PC-3 (cell line): ENCODE results near the gene CCNT1. TPM values are rescaled to one million over a fixed set of nuclear protein-coding genes. Genes with fewer than 3 reads are reported as not detected.

Experiments
- ATAC-seq: fragments of 200-7000 bp; cut with Tn5 transposase; 2 replicates; pipeline ENCODE4 v1.9.1; 2020; ENCODE audit warnings: mild to moderate bottlenecking, moderate library complexity
- BruUV-seq: library from RNA; stranded (reverse); fragments of 400-500 nt; replicated peaks from 2 replicates; lab custom pipeline; 2021; lab: Mats Ljungman, UMichigan
- CTCF ChIA-PET: fragments of 300-600 bp; sonication (Branson Sonifier 250); formaldehyde crosslinking; loops from one replicate; lab custom pipeline; 2022; ENCODE audit warnings: antibody characterized with exemption; lab: Charles Lee
- POLR2A ChIA-PET: fragments of 300-600 bp; sonication (Branson Sonifier 250); formaldehyde crosslinking; loops from one replicate; lab custom pipeline; 2022; ENCODE audit warnings: antibody characterized with exemption; ENCODE audit not compliant: unreplicated experiment; lab: Charles Lee
- DNase-seq: peaks from one replicate; pipeline ENCODE4 v3.0.0-alpha.2; 2015
- H2AFZ ChIP-seq: fragments of 300-600 bp; sonication (generic); 2 replicates; pipeline ENCODE4 v1.6.0; 2016; ENCODE audit warnings: antibody characterized with exemption, low read length
- H3F3A ChIP-seq: fragments of 300-600 bp; sonication (generic); one replicate; pipeline ENCODE4 v1.6.0; 2017; ENCODE audit warnings: antibody characterized with exemption, low read length, control low read depth, mild to moderate bottlenecking; ENCODE audit not compliant: unreplicated experiment
- H3K27ac ChIP-seq: fragments of 300-600 bp; sonication (generic); 2 replicates; pipeline ENCODE4 v1.5.1; 2016; ENCODE audit warnings: mild to moderate bottlenecking, low read length
- H3K27me3 ChIP-seq: fragments of 300-600 bp; sonication (generic); 2 replicates; pipeline ENCODE4 v1.6.1; 2016; ENCODE audit warnings: low read length, mixed read lengths
- H3K36me3 ChIP-seq: fragments of 300-600 bp; sonication (generic); 2 replicates; pipeline ENCODE4 v1.6.1; 2016; ENCODE audit warnings: low read depth, mixed run types, low read length, mixed read lengths
- H3K4me1 ChIP-seq: fragments of 300-600 bp; sonication (generic); 2 replicates; pipeline ENCODE4 v1.5.1; 2016; ENCODE audit warnings: low read length; ENCODE audit not compliant: insufficient read depth
- H3K4me2 ChIP-seq: fragments of 300-600 bp; sonication (generic); 2 replicates; pipeline ENCODE4 v1.6.0; 2016; ENCODE audit warnings: low read length
- H3K4me3 ChIP-seq: fragments of 300-600 bp; sonication (generic); 2 replicates; pipeline ENCODE4 v1.5.1; 2016; ENCODE audit warnings: mild to moderate bottlenecking, low read length, mixed read lengths
- H3K79me2 ChIP-seq: fragments of 300-600 bp; sonication (generic); 2 replicates; pipeline ENCODE4 v1.6.1; 2017; ENCODE audit warnings: low read length, mixed read lengths
- H3K9ac ChIP-seq: fragments of 300-600 bp; sonication (generic); 2 replicates; pipeline ENCODE4 v1.6.0; 2016; ENCODE audit warnings: mild to moderate bottlenecking, low read length
- H3K9me2 ChIP-seq: fragments of 300-600 bp; sonication (generic); replicated peaks from 2 replicates; pipeline ENCODE4 v1.6.1; 2016; ENCODE audit warnings: mixed run types, low read length, mixed read lengths
- H3K9me3 ChIP-seq: fragments of 300-600 bp; sonication (generic); 2 replicates; pipeline ENCODE4 v1.6.1; 2016; ENCODE audit warnings: low read length, mixed read lengths
- H4K20me1 ChIP-seq: fragments of 300-600 bp; sonication (generic); 2 replicates; pipeline ENCODE4 v1.6.1; 2016; ENCODE audit warnings: low read length, mixed read lengths
- EZH2 ChIP-seq: fragments of 300-600 bp; sonication (generic); IDR thresholded peaks from one replicate; pipeline ENCODE4 v1.6.1; 2017; ENCODE audit warnings: antibody characterized with exemption, mild to moderate bottlenecking, low read length; ENCODE audit not compliant: unreplicated experiment
- EZH2phosphoT487 ChIP-seq: fragments of 300-600 bp; sonication (generic); IDR thresholded peaks from 2 replicates; pipeline ENCODE4 v1.6.1; 2018; ENCODE audit warnings: mild to moderate bottlenecking, antibody characterized with exemption, low read length, borderline replicate concordance
- intact Hi-C: fragments of 100-400 bp; cut with micrococcal nuclease; formaldehyde crosslinking; loops from 2 replicates; pipeline ENCODE4 v1.9.0; 2023
- total RNA-seq: library from RNA; depleted of rRNA; stranded (reverse); fragments of >200 nt; gene quantifications from 2 replicates; pipeline ENCODE4 v1.2.3, GENCODE V29; 2014
- TF ChIP-seq, protein P1 (sequence below): fragments of 300-600 bp; sonication (generic); conservative IDR thresholded peaks from 2 replicates; pipeline ENCODE4 v1.5.1; 2017; ENCODE audit warnings: antibody characterized with exemption, low read depth, mild to moderate bottlenecking, low read length

Gene CCNT1
- total RNA-seq, 1 experiment from 2014 or later: 20.7 TPM

DNA sequence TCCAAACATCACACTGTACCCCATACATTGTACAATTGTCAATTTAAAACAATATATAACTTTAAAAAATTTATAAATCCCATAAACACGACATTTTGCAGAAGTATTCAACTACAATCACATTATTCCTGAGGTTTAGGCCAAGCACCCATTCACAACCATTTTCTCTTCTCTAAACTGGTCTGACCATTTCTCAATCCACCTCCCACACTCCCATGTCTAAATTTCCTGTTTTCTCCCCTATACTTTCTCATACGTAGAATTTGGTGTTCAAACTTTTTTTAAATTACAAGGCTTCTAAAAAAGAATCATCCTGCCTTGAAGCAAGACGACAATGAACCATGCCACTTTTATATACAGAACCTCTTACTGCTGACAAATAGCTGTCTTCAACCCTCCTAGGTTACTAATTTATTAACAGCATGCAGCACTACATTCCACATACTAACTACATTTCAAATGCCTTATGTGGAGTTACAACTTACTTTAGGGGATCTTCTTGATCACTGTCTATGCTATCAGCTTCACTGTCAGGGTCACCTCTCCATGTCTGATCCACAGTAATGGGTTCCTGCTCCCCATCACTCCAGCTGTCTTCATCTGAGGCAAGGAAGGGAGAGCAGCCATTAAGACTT is 37.8 kb downstream of the CCNT1 start:
- peaks cover 55% of the 10 kb centered on the region for H3K36me3 ChIP-seq
- H3K27ac ChIP-seq: no peak overlapping the region
- intact Hi-C loops: no loop called here
- H3K9ac ChIP-seq: no peak overlapping the region
- H3K9me3 ChIP-seq: no peaks in the 10 kb centered on the region
- peak overlapping the region; percentile 74 for H3K4me3 ChIP-seq
- TF ChIP-seq EZH2phosphoT487: no peak
- TF ChIP-seq, protein P1, sequence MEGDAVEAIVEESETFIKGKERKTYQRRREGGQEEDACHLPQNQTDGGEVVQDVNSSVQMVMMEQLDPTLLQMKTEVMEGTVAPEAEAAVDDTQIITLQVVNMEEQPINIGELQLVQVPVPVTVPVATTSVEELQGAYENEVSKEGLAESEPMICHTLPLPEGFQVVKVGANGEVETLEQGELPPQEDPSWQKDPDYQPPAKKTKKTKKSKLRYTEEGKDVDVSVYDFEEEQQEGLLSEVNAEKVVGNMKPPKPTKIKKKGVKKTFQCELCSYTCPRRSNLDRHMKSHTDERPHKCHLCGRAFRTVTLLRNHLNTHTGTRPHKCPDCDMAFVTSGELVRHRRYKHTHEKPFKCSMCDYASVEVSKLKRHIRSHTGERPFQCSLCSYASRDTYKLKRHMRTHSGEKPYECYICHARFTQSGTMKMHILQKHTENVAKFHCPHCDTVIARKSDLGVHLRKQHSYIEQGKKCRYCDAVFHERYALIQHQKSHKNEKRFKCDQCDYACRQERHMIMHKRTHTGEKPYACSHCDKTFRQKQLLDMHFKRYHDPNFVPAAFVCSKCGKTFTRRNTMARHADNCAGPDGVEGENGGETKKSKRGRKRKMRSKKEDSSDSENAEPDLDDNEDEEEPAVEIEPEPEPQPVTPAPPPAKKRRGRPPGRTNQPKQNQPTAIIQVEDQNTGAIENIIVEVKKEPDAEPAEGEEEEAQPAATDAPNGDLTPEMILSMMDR: no peak
- TF ChIP-seq EZH2: no peak
- ChIA-PET POLR2A (interaction anchor here (0.6 kb wide), 1 partner anchor 514 kb away, joined by 6 read pairs; no protein-coding TSS in a partner anchor), CTCF (no interaction called here)
- peaks cover 25% of the 10 kb centered on the region for H3K4me1 ChIP-seq
- DNase-seq (no peak), ATAC-seq (no peak)
- H2AFZ ChIP-seq: no peak overlapping the region
- no peaks in the 10 kb centered on the region for H3K9me2 ChIP-seq
- H3K27me3 ChIP-seq: no peaks in the 10 kb centered on the region
- H3F3A ChIP-seq: no peaks in the 10 kb centered on the region
- peaks cover 54% of the 10 kb centered on the region for H4K20me1 ChIP-seq
- H3K79me2 ChIP-seq: peaks cover 82% of the 10 kb centered on the region
- H3K4me2 ChIP-seq: peak overlapping the region; percentile 92
- no TSS peak for BruUV-seq

DNA sequence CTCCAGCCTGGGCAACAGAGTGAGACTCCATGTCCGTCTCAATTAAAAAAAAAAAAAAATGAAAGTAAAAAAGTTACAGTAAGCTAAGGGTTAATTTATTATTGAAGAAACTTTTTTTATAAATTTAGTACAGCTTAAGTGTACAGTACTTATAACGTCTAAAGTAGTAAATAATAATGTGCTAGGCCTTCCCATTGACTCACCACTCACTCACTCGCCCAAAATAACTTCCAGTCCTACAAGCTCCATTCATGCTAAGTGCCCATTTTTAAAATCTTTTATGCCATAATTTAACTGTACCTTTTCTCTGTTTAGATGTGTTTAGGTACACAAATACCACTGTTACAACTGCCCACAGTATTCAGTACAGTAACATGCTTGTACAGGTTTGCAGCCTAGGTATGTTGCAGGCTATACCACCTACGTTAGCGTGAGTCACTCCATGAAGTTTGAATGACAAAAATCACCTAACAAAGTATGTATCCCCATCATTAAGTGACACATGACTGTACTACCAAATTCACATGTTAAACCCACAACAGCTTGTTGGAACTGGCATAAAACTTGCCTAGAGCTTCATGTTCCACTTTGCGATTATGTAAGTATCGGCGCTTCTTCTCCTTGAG is 45.2 kb downstream of the CCNT1 start:
- Histone ChIP-seq H3K9me2 (no peaks in the 10 kb centered on the region), H3K4me1 (no peaks in the 10 kb centered on the region), H3K27ac (peak overlapping the region; percentile 13; the same call in 1 of the 2 replicates), H3K36me3 (peaks cover 81% of the 10 kb centered on the region), H3K4me3 (no peak overlapping the region), H3K4me2 (no peak overlapping the region), H3K9ac (no peak overlapping the region), H4K20me1 (peaks cover 18% of the 10 kb centered on the region; the same call in 1 of the 2 replicates), H2AFZ (no peak overlapping the region), H3K79me2 (peaks cover 47% of the 10 kb centered on the region), H3K27me3 (no peaks in the 10 kb centered on the region), H3F3A (no peaks in the 10 kb centered on the region), H3K9me3 (no peaks in the 10 kb centered on the region)
- DNase-seq: peak; percentile 31
- ATAC-seq: peak; percentile 75
- intact Hi-C loops: no loop called here
- CTCF ChIA-PET: no interaction called here
- TF ChIP-seq EZH2 (no peak), EZH2phosphoT487 (no peak)
- TF ChIP-seq, protein P1: no peak
- no TSS peak for BruUV-seq
- POLR2A ChIA-PET: no interaction called here

DNA sequence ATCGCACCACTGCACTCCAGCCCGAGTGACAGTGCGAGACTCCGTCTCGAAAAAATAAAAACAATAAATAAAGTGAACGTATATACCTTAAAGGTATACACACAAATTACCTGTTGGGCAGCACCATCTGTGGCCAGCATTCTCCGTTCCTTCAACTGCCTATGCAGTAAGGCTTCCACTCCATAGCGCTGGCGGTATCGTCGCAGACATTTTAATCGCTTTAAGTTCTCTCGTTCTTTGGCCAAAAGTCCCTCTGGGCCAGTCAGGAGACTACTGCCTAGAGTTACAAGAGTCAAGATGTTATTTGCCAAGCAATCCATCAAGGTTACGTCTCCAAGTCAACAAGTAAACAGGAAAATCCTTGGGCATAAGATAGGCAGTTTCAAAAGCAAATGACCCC is 47.5 kb downstream of the CCNT1 start:
- 0 out of 2 replicates have a peak, but pooled peaks cover 8% of the 10 kb centered on the region for H4K20me1 ChIP-seq
- DNase-seq (no peak), ATAC-seq (no peak)
- TF ChIP-seq EZH2phosphoT487 (no peak), EZH2 (no peak)
- ChIA-PET CTCF (no interaction called here), POLR2A (no interaction called here)
- H2AFZ ChIP-seq: no peak overlapping the region
- H3K4me3 ChIP-seq: no peak overlapping the region
- H3K4me1 ChIP-seq: no peaks in the 10 kb centered on the region
- H3F3A ChIP-seq: no peaks in the 10 kb centered on the region
- no peak overlapping the region for H3K4me2 ChIP-seq
- H3K9ac ChIP-seq: no peak overlapping the region
- no TSS peak for BruUV-seq
- H3K36me3 ChIP-seq: peaks cover 73% of the 10 kb centered on the region
- no peak overlapping the region for H3K27ac ChIP-seq
- H3K9me3 ChIP-seq: no peaks in the 10 kb centered on the region
- no peaks in the 10 kb centered on the region for H3K27me3 ChIP-seq
- no peaks in the 10 kb centered on the region for H3K9me2 ChIP-seq
- intact Hi-C loops: no loop called here
- H3K79me2 ChIP-seq: peaks cover 26% of the 10 kb centered on the region
